ENCODE data around the gene ZNF738. TPM values are rescaled to one million over a fixed set of nuclear protein-coding genes. Genes with fewer than 3 reads are reported as not detected.
"Not testable (repeated sequence)": the region's sequence is repeated elsewhere in the genome, so short reads cannot be mapped to it uniquely, and the experiment has no call there.

Gene ZNF738
- total and polyA plus RNA-seq, 2 of the 13 experiments (the other 11 are each of a cell fraction or from before 2014, with no cell fraction given), result 2.7 to 5.3 TPM

DNA sequence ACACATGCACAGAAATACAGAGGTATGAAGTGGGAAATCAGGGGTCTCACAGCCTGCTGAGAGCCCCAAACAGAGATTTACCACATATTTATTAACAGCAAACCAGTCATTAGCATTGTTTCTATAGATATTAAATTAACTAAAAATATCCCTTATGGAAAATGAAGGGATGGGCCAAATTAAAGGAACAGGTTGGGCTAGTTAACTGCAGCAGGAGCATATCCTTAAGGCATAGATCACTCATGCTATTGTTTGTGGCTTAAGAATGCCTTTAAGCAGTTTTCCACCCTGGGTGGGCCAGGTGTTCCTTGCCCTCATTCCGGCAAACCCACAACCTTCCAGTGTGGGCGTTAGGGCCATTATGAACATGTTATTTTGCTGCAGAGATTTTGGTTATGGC is 14.0 kb upstream of the ZNF738 start:
- POLR2A ChIA-PET, result interaction anchor here (2.2 kb wide), 1 partner anchor 16 kb away, joined by 11 read pairs; the partner anchor contains the start of gene ZNF708
- DNase-seq (ENCODE audit: low spot score); H4K20me1 ChIP-seq (ENCODE audit: insufficient read depth, low read length); H3K27ac ChIP-seq (ENCODE audit: extremely low read length, insufficient read depth, low read length); intact Hi-C loops (cut with micrococcal nuclease; ENCODE audit: unreplicated experiment); H3K4me1 ChIP-seq (ENCODE audit: insufficient read depth, low read length); ATAC-seq; H3K4me3 ChIP-seq (replicated peaks in 1 of 3; ENCODE audit: insufficient read depth in 1 of 3, low read depth in 2 of 3, low read length in 3 of 3); H3K79me2 ChIP-seq (ENCODE audit: insufficient read depth, low read length); FAIRE-seq; H3K36me3 ChIP-seq (replicated peaks in 1 of 2; ENCODE audit: control insufficient read depth in 1 of 2, insufficient read depth in 2 of 2, low read length in 2 of 2); H2AFZ ChIP-seq (ENCODE audit: low read length); CTCF ChIA-PET (ENCODE audit: low intra/inter-chr PET ratio, low total read pairs); H3K9ac ChIP-seq (ENCODE audit: insufficient read depth, low read depth, low read length); in situ Hi-C loops (cut with HindIII; ENCODE audit: extremely low pct_ligation_motif_present, low pct_unique_long_range_greater_than_20kb); H3K27me3 ChIP-seq (ENCODE audit: control insufficient read depth in 1 of 2, insufficient read depth in 2 of 2, low read length in 2 of 2); BruUV-seq (replicated peaks): not testable (repeated sequence)
- WGBS (ENCODE audit: low lambda C conversion rate), result 17% methylated on average over 2 of the region's 2 CpGs
- Histone ChIP-seq H3K4me2 (ENCODE audit: low read depth, low read length) (0 out of 2 replicates have a peak overlapping the region, but pooled peaks have one; percentile 23), H3K9me3 (ENCODE audit: low read length) (peaks cover 11% of the 10 kb centered on the region; the same call in 1 of the 2 replicates)
- peak; percentile 100 for TF ChIP-seq ZNF761 (CRISPR knock-in tag; conservative IDR thresholded peaks at IDR 0.05)

DNA sequence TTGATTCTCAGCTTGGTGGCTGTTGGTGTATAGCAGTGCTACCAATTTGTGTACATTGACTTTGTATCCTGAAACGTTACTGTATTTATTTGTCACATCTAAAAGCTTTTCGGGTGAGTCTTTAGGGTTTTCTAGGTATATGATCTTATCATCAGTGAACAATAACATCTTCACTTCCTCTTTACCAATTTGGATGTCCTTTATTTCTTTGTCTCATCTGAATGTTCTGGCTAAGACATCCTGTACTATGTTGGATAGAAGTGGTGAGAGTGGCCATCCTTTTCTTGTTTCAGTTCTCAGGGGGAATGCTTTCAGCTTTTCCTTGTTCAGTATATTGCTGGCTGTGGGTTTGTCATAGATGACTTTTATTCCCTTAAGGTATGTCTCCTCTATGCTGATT is 6.0 kb upstream of the ZNF738 start:
- H3K9ac ChIP-seq (ENCODE audit: insufficient read depth, low read depth, low read length), result no peak overlapping the region
- H3K79me2 ChIP-seq (ENCODE audit: insufficient read depth, low read length), result no peaks in the 10 kb centered on the region
- CTCF ChIA-PET (ENCODE audit: low intra/inter-chr PET ratio, low total read pairs), result no interaction called here
- ATAC-seq (no peak), DNase-seq (ENCODE audit: low spot score) (no peak), FAIRE-seq (no peak)
- no peaks in the 10 kb centered on the region for H3K27me3 ChIP-seq (ENCODE audit: control insufficient read depth in 1 of 2, insufficient read depth in 2 of 2, low read length in 2 of 2)
- H3K27ac ChIP-seq (ENCODE audit: extremely low read length, insufficient read depth, low read length), result no peak overlapping the region
- H3K4me2 ChIP-seq (ENCODE audit: low read depth, low read length), result no peak overlapping the region
- H3K4me1 ChIP-seq (ENCODE audit: insufficient read depth, low read length), result no peaks in the 10 kb centered on the region
- no peak overlapping the region for H2AFZ ChIP-seq (ENCODE audit: low read length)
- intact Hi-C loops (cut with micrococcal nuclease; ENCODE audit: unreplicated experiment), result no loop called here
- H4K20me1 ChIP-seq (ENCODE audit: insufficient read depth, low read length), result no peaks in the 10 kb centered on the region
- H3K9me3 ChIP-seq (ENCODE audit: low read length), result peaks cover 6% of the 10 kb centered on the region; the same call in 1 of the 2 replicates
- in situ Hi-C loops (cut with HindIII; ENCODE audit: extremely low pct_ligation_motif_present, low pct_unique_long_range_greater_than_20kb), result no loop called here
- no peaks in the 10 kb centered on the region for H3K36me3 ChIP-seq (replicated peaks in 1 of 2; ENCODE audit: control insufficient read depth in 1 of 2, insufficient read depth in 2 of 2, low read length in 2 of 2)
- BruUV-seq (replicated peaks), result no TSS peak
- POLR2A ChIA-PET, result no interaction called here
- H3K4me3 ChIP-seq (replicated peaks in 1 of 3; ENCODE audit: insufficient read depth in 1 of 3, low read depth in 2 of 3, low read length in 3 of 3), result no peak overlapping the region
- WGBS (ENCODE audit: low lambda C conversion rate), result 0% methylated on average over 1 of the region's 2 CpGs
- TF ChIP-seq NR3C1 (CRISPR knock-in tag; IDR thresholded peaks at IDR 0.05), result no peak
- TF ChIP-seq, protein P1, sequence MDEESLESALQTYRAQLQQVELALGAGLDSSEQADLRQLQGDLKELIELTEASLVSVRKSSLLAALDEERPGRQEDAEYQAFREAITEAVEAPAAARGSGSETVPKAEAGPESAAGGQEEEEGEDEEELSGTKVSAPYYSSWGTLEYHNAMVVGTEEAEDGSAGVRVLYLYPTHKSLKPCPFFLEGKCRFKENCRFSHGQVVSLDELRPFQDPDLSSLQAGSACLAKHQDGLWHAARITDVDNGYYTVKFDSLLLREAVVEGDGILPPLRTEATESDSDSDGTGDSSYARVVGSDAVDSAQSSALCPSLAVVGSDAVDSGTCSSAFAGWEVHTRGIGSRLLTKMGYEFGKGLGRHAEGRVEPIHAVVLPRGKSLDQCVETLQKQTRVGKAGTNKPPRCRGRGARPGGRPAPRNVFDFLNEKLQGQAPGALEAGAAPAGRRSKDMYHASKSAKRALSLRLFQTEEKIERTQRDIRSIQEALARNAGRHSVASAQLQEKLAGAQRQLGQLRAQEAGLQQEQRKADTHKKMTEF (CRISPR knock-in tag; IDR thresholded peaks at IDR 0.05), result no peak
- no peak for TF ChIP-seq ZNF367 (CRISPR knock-in tag; IDR thresholded peaks at IDR 0.05; ENCODE audit: borderline replicate concordance)
- TF ChIP-seq HBP1 (CRISPR knock-in tag; IDR thresholded peaks at IDR 0.05; ENCODE audit: low read depth), result no peak
- TF ChIP-seq RNF2 (conservative IDR thresholded peaks at IDR 0.05; ENCODE audit: low read depth), result no peak
- no peak for TF ChIP-seq KLF12 (CRISPR knock-in tag; IDR thresholded peaks at IDR 0.05; ENCODE audit: borderline replicate concordance)
- TF ChIP-seq THAP7 (CRISPR knock-in tag; IDR thresholded peaks at IDR 0.05), result no peak
- no peak for TF ChIP-seq KLF13 (CRISPR knock-in tag; IDR thresholded peaks at IDR 0.05)
- TF ChIP-seq ATAD3A (CRISPR knock-in tag; IDR thresholded peaks at IDR 0.05), result no peak
- no peak for TF ChIP-seq ZNF569 (CRISPR knock-in tag; IDR thresholded peaks at IDR 0.05; ENCODE audit: borderline replicate concordance)
- no peak for TF ChIP-seq ZNF10 (CRISPR knock-in tag; IDR thresholded peaks at IDR 0.05; ENCODE audit: borderline replicate concordance, low read depth)
- TF ChIP-seq ZNF33B (CRISPR knock-in tag; IDR thresholded peaks at IDR 0.05), result no peak
- TF ChIP-seq, protein P2, sequence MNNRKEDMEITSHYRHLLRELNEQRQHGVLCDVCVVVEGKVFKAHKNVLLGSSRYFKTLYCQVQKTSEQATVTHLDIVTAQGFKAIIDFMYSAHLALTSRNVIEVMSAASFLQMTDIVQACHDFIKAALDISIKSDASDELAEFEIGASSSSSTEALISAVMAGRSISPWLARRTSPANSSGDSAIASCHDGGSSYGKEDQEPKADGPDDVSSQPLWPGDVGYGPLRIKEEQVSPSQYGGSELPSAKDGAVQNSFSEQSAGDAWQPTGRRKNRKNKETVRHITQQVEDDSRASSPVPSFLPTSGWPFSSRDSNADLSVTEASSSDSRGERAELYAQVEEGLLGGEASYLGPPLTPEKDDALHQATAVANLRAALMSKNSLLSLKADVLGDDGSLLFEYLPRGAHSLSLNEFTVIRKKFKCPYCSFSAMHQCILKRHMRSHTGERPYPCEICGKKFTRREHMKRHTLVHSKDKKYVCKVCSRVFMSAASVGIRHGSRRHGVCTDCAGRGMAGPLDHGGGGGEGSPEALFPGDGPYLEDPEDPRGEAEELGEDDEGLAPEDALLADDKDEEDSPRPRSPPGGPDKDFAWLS (CRISPR knock-in tag; IDR thresholded peaks at IDR 0.05; ENCODE audit: borderline replicate concordance), result no peak

Measured in HepG2 (cell line).